Endothelial cell of umbilical vein (primary cell): ENCODE data around the gene PLB1.

Source experiments
- CTCF ChIP-seq, 2 donors: IDR thresholded peaks; 1 replicate in 1 of 2; 2 replicates in 1 of 2; pipeline ENCODE4 v1.5.1; 2011; ENCODE audit warnings: low read length in 2 of 2, mild to moderate bottlenecking in 2 of 2, moderate library complexity in 2 of 2, control low read depth in 1 of 2, inconsistent platforms in 1 of 2, low read depth in 1 of 2; ENCODE audit not compliant: insufficient read depth in 1 of 2; ENCODE audit errors: extremely low read depth in 1 of 2
- EZH2 ChIP-seq: IDR thresholded peaks from 2 replicates; pipeline ENCODE4 v1.6.1; 2012; ENCODE audit warnings: borderline replicate concordance, low read depth, mild to moderate bottlenecking, moderate library complexity, low read length, inconsistent platforms; ENCODE audit not compliant: severe bottlenecking
- FOS ChIP-seq: IDR thresholded peaks from 2 replicates; pipeline ENCODE4 v1.6.1; 2011; ENCODE audit warnings: mild to moderate bottlenecking, low read length, moderate library complexity, borderline replicate concordance; ENCODE audit not compliant: insufficient read depth
- JUN ChIP-seq: IDR thresholded peaks from 2 replicates; pipeline ENCODE4 v1.6.1; 2011; ENCODE audit warnings: borderline replicate concordance, low read depth; ENCODE audit not compliant: insufficient read length, insufficient read depth
- MAX ChIP-seq: IDR thresholded peaks from 2 replicates; pipeline ENCODE4 v1.6.1; 2011; ENCODE audit not compliant: insufficient read depth, insufficient read length
- MYC ChIP-seq: IDR thresholded peaks from one replicate; pipeline ENCODE4 v1.6.1; 2011; ENCODE audit warnings: mild to moderate bottlenecking, low read depth, low read length
- POLR2A ChIP-seq: IDR thresholded peaks from 2 replicates; pipeline ENCODE4 v1.6.1; 2012; ENCODE audit warnings: low read depth, mild to moderate bottlenecking, control low read depth, low read length
- POLR2AphosphoS5 ChIP-seq: IDR thresholded peaks from 2 replicates; pipeline ENCODE4 v1.6.1; 2012; ENCODE audit warnings: low read depth, mild to moderate bottlenecking, control low read depth, low read length, moderate library complexity; ENCODE audit not compliant: insufficient read depth

GRCh38 chr2:28606986-28607441 lies 111.2 kb downstream of the PLB1 start:
- TF ChIP-seq CTCF (IDR thresholded peaks at IDR 0.05; ENCODE audit: extremely low read depth in 1 of 2, insufficient read depth in 1 of 2, low read depth in 1 of 2, low read length in 2 of 2), result peak in 1 of 2 donors; percentile 30
- TF ChIP-seq EZH2, result no peak
- TF ChIP-seq POLR2AphosphoS5, result no peak
- no peak for TF ChIP-seq JUN
- no peak for TF ChIP-seq POLR2A
- no peak for TF ChIP-seq MYC
- no peak for TF ChIP-seq MAX
- TF ChIP-seq FOS, result no peak
